ENCODE results near the gene PLA2G4A.

The PLA2G4A gene

GRCh38 chr1:186983327-186983726 is 154.6 kb downstream of the PLA2G4A start:
- Histone ChIP-seq H3K36me3 (ENCODE audit: insufficient read depth, low read length) (no peaks in the 10 kb centered on the region), H3K9me3 (ENCODE audit: low read depth, low read length) (no peaks in the 10 kb centered on the region), H3K4me3 (no peak overlapping the region), H3K27ac (no peak overlapping the region), H3K9ac (ENCODE audit: insufficient read length) (no peak overlapping the region)
- DNase-seq (ENCODE audit: low read depth, low spot score) = no peak
- TF ChIP-seq POLR2AphosphoS5 (IDR thresholded peaks at IDR 0.05; ENCODE audit: borderline replicate concordance, low read depth, low read length) (no peak), EZH2 (IDR thresholded peaks at IDR 0.05) (no peak), FOXP2 (optimal IDR thresholded peaks at IDR 0.05; ENCODE audit: control extremely low read depth, extremely low read length, insufficient read depth) (no peak)

- Histone ChIP-seq H3K4me3 (no peak overlapping the region), H3K36me3 (ENCODE audit: insufficient read depth, low read length) (no peaks in the 10 kb centered on the region), H3K9ac (ENCODE audit: insufficient read length) (no peak overlapping the region), H3K27ac (no peak overlapping the region), H3K9me3 (ENCODE audit: low read depth, low read length) (no peaks in the 10 kb centered on the region)
- TF ChIP-seq FOXP2 (optimal IDR thresholded peaks at IDR 0.05; ENCODE audit: control extremely low read depth, extremely low read length, insufficient read depth) = no peak
- TF ChIP-seq POLR2AphosphoS5 (IDR thresholded peaks at IDR 0.05; ENCODE audit: borderline replicate concordance, low read depth, low read length) = no peak
- TF ChIP-seq EZH2 (IDR thresholded peaks at IDR 0.05) = no peak
- DNase-seq (ENCODE audit: low read depth, low spot score) = no peak
These were observed 156.2 kb downstream of the PLA2G4A start for GRCh38 chr1:186984959-186985358.

GRCh38 chr1:186985889-186986491 is 157.2 kb downstream of the PLA2G4A start:
- Histone ChIP-seq H3K36me3 (ENCODE audit: insufficient read depth, low read length) (no peaks in the 10 kb centered on the region), H3K27ac (no peak overlapping the region), H3K4me3 (no peak overlapping the region), H3K9ac (ENCODE audit: insufficient read length) (no peak overlapping the region), H3K9me3 (ENCODE audit: low read depth, low read length) (no peaks in the 10 kb centered on the region)
- peak; percentile 47 for DNase-seq (ENCODE audit: low read depth, low spot score)
- no peak for TF ChIP-seq EZH2 (IDR thresholded peaks at IDR 0.05)
- no peak for TF ChIP-seq POLR2AphosphoS5 (IDR thresholded peaks at IDR 0.05; ENCODE audit: borderline replicate concordance, low read depth, low read length)
- no peak for TF ChIP-seq FOXP2 (optimal IDR thresholded peaks at IDR 0.05; ENCODE audit: control extremely low read depth, extremely low read length, insufficient read depth)

- no peak overlapping the region for H3K9ac ChIP-seq (ENCODE audit: insufficient read length)
- H3K36me3 ChIP-seq (ENCODE audit: insufficient read depth, low read length) = no peaks in the 10 kb centered on the region
- TF ChIP-seq FOXP2 (optimal IDR thresholded peaks at IDR 0.05; ENCODE audit: control extremely low read depth, extremely low read length, insufficient read depth) (no peak), POLR2AphosphoS5 (IDR thresholded peaks at IDR 0.05; ENCODE audit: borderline replicate concordance, low read depth, low read length) (no peak), EZH2 (IDR thresholded peaks at IDR 0.05) (no peak)
- no peaks in the 10 kb centered on the region for H3K9me3 ChIP-seq (ENCODE audit: low read depth, low read length)
- H3K27ac ChIP-seq = no peak overlapping the region
- no peak overlapping the region for H3K4me3 ChIP-seq
- DNase-seq (ENCODE audit: low read depth, low spot score) = no peak
These were observed 158.3 kb downstream of the PLA2G4A start for GRCh38 chr1:186987065-186987464.

- Histone ChIP-seq H3K9me3 (ENCODE audit: low read depth, low read length) (no peaks in the 10 kb centered on the region), H3K4me3 (no peak overlapping the region), H3K36me3 (ENCODE audit: insufficient read depth, low read length) (no peaks in the 10 kb centered on the region), H3K27ac (no peak overlapping the region), H3K9ac (ENCODE audit: insufficient read length) (no peak overlapping the region)
- no peak for TF ChIP-seq EZH2 (IDR thresholded peaks at IDR 0.05)
- no peak for TF ChIP-seq POLR2AphosphoS5 (IDR thresholded peaks at IDR 0.05; ENCODE audit: borderline replicate concordance, low read depth, low read length)
- TF ChIP-seq FOXP2 (optimal IDR thresholded peaks at IDR 0.05; ENCODE audit: control extremely low read depth, extremely low read length, insufficient read depth) = no peak
- DNase-seq (ENCODE audit: low read depth, low spot score) = no peak
These were observed 159.0 kb downstream of the PLA2G4A start for GRCh38 chr1:186987769-186988168.

GRCh38 chr1:186993996-186994395 is 165.2 kb downstream of the PLA2G4A start:
- no peak for DNase-seq (ENCODE audit: low read depth, low spot score)
- Histone ChIP-seq H3K36me3 (ENCODE audit: insufficient read depth, low read length) (no peaks in the 10 kb centered on the region), H3K9ac (ENCODE audit: insufficient read length) (no peak overlapping the region), H3K4me3 (no peak overlapping the region), H3K27ac (no peak overlapping the region), H3K9me3 (ENCODE audit: low read depth, low read length) (no peaks in the 10 kb centered on the region)
- TF ChIP-seq FOXP2 (optimal IDR thresholded peaks at IDR 0.05; ENCODE audit: control extremely low read depth, extremely low read length, insufficient read depth) = no peak
- no peak for TF ChIP-seq EZH2 (IDR thresholded peaks at IDR 0.05)
- no peak for TF ChIP-seq POLR2AphosphoS5 (IDR thresholded peaks at IDR 0.05; ENCODE audit: borderline replicate concordance, low read depth, low read length)

- no peak for DNase-seq (ENCODE audit: low read depth, low spot score)
- Histone ChIP-seq H3K36me3 (ENCODE audit: insufficient read depth, low read length) (no peaks in the 10 kb centered on the region), H3K9me3 (ENCODE audit: low read depth, low read length) (no peaks in the 10 kb centered on the region), H3K4me3 (no peak overlapping the region), H3K27ac (no peak overlapping the region), H3K9ac (ENCODE audit: insufficient read length) (no peak overlapping the region)
- no peak for TF ChIP-seq POLR2AphosphoS5 (IDR thresholded peaks at IDR 0.05; ENCODE audit: borderline replicate concordance, low read depth, low read length)
- no peak for TF ChIP-seq EZH2 (IDR thresholded peaks at IDR 0.05)
- no peak for TF ChIP-seq FOXP2 (optimal IDR thresholded peaks at IDR 0.05; ENCODE audit: control extremely low read depth, extremely low read length, insufficient read depth)
These were observed 166.1 kb downstream of the PLA2G4A start for GRCh38 chr1:186994897-186995296.

- no peak overlapping the region for H3K4me3 ChIP-seq
- H3K9me3 ChIP-seq (ENCODE audit: low read depth, low read length) = no peaks in the 10 kb centered on the region
- TF ChIP-seq POLR2AphosphoS5 (IDR thresholded peaks at IDR 0.05; ENCODE audit: borderline replicate concordance, low read depth, low read length) (no peak), FOXP2 (optimal IDR thresholded peaks at IDR 0.05; ENCODE audit: control extremely low read depth, extremely low read length, insufficient read depth) (no peak), EZH2 (IDR thresholded peaks at IDR 0.05) (no peak)
- DNase-seq (ENCODE audit: low read depth, low spot score) = no peak
- no peak overlapping the region for H3K27ac ChIP-seq
- no peak overlapping the region for H3K9ac ChIP-seq (ENCODE audit: insufficient read length)
- H3K36me3 ChIP-seq (ENCODE audit: insufficient read depth, low read length) = no peaks in the 10 kb centered on the region
These were observed 168.1 kb downstream of the PLA2G4A start for GRCh38 chr1:186996816-186997215.

- TF ChIP-seq FOXP2 (optimal IDR thresholded peaks at IDR 0.05; ENCODE audit: control extremely low read depth, extremely low read length, insufficient read depth) (no peak), POLR2AphosphoS5 (IDR thresholded peaks at IDR 0.05; ENCODE audit: borderline replicate concordance, low read depth, low read length) (no peak), EZH2 (IDR thresholded peaks at IDR 0.05) (no peak)
- Histone ChIP-seq H3K9ac (ENCODE audit: insufficient read length) (no peak overlapping the region), H3K36me3 (ENCODE audit: insufficient read depth, low read length) (no peaks in the 10 kb centered on the region), H3K4me3 (no peak overlapping the region), H3K27ac (no peak overlapping the region), H3K9me3 (ENCODE audit: low read depth, low read length) (no peaks in the 10 kb centered on the region)
- DNase-seq (ENCODE audit: low read depth, low spot score) = no peak
These were observed 169.1 kb downstream of the PLA2G4A start for GRCh38 chr1:186997877-186998276.

All from SK-N-MC (cell line).